Hepatocyte (in vitro differentiated cells): ENCODE measurements around the gene ASB15. TPM values are rescaled to one million over a fixed set of nuclear protein-coding genes. Genes with fewer than 3 reads are reported as not detected.
"Not testable (repeated sequence)": the region's sequence is repeated elsewhere in the genome, so short reads cannot be mapped to it uniquely, and the experiment has no call there.

Experiments used
- DNase-seq: peaks from one replicate; pipeline ENCODE4 v3.0.0-alpha.2; 2016; ENCODE audit warnings: low spot score
- H2AFZ ChIP-seq: fragments of 200-600 bp; sonication (generic); 2 replicates; pipeline ENCODE4 v1.6.0; 2016; ENCODE audit warnings: antibody characterized with exemption, mild to moderate bottlenecking
- H3K27ac ChIP-seq: fragments of 200-600 bp; sonication (generic); 2 replicates; pipeline ENCODE4 v1.5.1; 2016; ENCODE audit warnings: mild to moderate bottlenecking
- H3K27me3 ChIP-seq: fragments of 200-600 bp; sonication (generic); 2 replicates; pipeline ENCODE4 v1.6.1; 2016
- H3K36me3 ChIP-seq: fragments of 200-600 bp; sonication (generic); replicated peaks from 2 replicates; pipeline ENCODE4 v1.5.1; 2016; ENCODE audit warnings: low read depth; ENCODE audit not compliant: insufficient read depth
- H3K4me1 ChIP-seq: fragments of 200-600 bp; sonication (generic); 2 replicates; pipeline ENCODE4 v1.5.1; 2016; ENCODE audit warnings: mild to moderate bottlenecking, moderate library complexity; ENCODE audit not compliant: insufficient read depth
- H3K4me2 ChIP-seq: fragments of 200-600 bp; sonication (generic); 2 replicates; pipeline ENCODE4 v1.6.0; 2016
- H3K4me3 ChIP-seq: fragments of 200-600 bp; sonication (generic); 2 replicates; pipeline ENCODE4 v1.5.1; 2016; ENCODE audit warnings: mild to moderate bottlenecking
- H3K79me2 ChIP-seq: fragments of 200-600 bp; sonication (generic); 2 replicates; pipeline ENCODE4 v1.6.0; 2017; ENCODE audit warnings: mild to moderate bottlenecking
- H3K9me2 ChIP-seq: fragments of 200-600 bp; sonication (generic); replicated peaks from 2 replicates; pipeline ENCODE4 v1.6.0; 2017; ENCODE audit warnings: mild to moderate bottlenecking; ENCODE audit not compliant: insufficient read depth
- H3K9me3 ChIP-seq: fragments of 200-600 bp; sonication (generic); 2 replicates; pipeline ENCODE4 v1.5.1; 2016; ENCODE audit warnings: low read depth, mild to moderate bottlenecking
- H4K20me1 ChIP-seq: fragments of 200-600 bp; sonication (generic); 2 replicates; pipeline ENCODE4 v1.6.0; 2016; ENCODE audit warnings: mild to moderate bottlenecking; ENCODE audit not compliant: insufficient read depth, poor library complexity, severe bottlenecking
- CTCF ChIP-seq: fragments of 200-600 bp; sonication (generic); IDR thresholded peaks from 2 replicates; pipeline ENCODE4 v1.5.1; 2016; ENCODE audit warnings: antibody characterized with exemption, mild to moderate bottlenecking; ENCODE audit not compliant: poor library complexity
- EZH2 ChIP-seq: fragments of 200-600 bp; sonication (generic); IDR thresholded peaks from 2 replicates; pipeline ENCODE4 v1.6.1; 2016; ENCODE audit warnings: antibody characterized with exemption, mild to moderate bottlenecking, borderline replicate concordance
- EZH2phosphoT487 ChIP-seq: fragments of 200-600 bp; sonication (generic); IDR thresholded peaks from one replicate; pipeline ENCODE4 v1.6.1; 2018; ENCODE audit warnings: antibody characterized with exemption, mild to moderate bottlenecking, low read depth, moderate library complexity; ENCODE audit not compliant: unreplicated experiment, severe bottlenecking
- WGBS: methylation state at CpG from one replicate; pipeline ENCODE4 v1.1.6; 2016; ENCODE audit warnings: low lambda C conversion rate; ENCODE audit errors: missing lambda C conversion rate; 5-methylcytosine and 5-hydroxymethylcytosine counted together
- polyA plus RNA-seq: library from polyadenylated mRNA; unstranded; fragments of >200 nt; fragmentation: Nextera tagmentation; extraction: Ambion mirVana; gene quantifications from 2 replicates; pipeline ENCODE4 v1.2.1, GENCODE V29; 2016
- total RNA-seq: library from RNA; depleted of rRNA; stranded (reverse); fragments of >200 nt; gene quantifications from 2 replicates; pipeline ENCODE4 v1.2.3, GENCODE V29; 2014

ASB15 gene
- total RNA-seq (not detected in 2 replicates), polyA plus RNA-seq (0.04 TPM in 1 of 2 replicates, not detected in the other)

- H3K4me3 ChIP-seq, result no peak within 1 kb of the TSS
- TF ChIP-seq EZH2phosphoT487 (no peak), EZH2 (no peak), CTCF (no peak)
- H3K9me3 ChIP-seq, result no peaks in the 10 kb centered on the region
- 76% methylated on average over 4 of the region's 4 CpGs for WGBS
- H3K27ac ChIP-seq, result no peak within 1 kb of the TSS
- DNase-seq, result no peak
- no peaks in the 10 kb centered on the region for H3K36me3 ChIP-seq
- H3K27me3 ChIP-seq, result no peaks in the 10 kb centered on the region
- no peaks in the 10 kb centered on the region for H3K9me2 ChIP-seq
- H3K4me1 ChIP-seq, result no peaks in the 10 kb centered on the region
- no peaks in the 10 kb centered on the region for H3K79me2 ChIP-seq
- no peak within 1 kb of the TSS for H2AFZ ChIP-seq
- no peak within 1 kb of the TSS for H3K4me2 ChIP-seq
- H4K20me1 ChIP-seq, result no peaks in the 10 kb centered on the region
Measured at GRCh38 chr7:123601530-123601929, at the start of gene ASB15. TSS of gene ASB15 (plus strand) at chr7:123601821. CDS start at chr7:123614503, 12,682 bp downstream.

GRCh38 chr7:123552134-123552533 lies 49.5 kb upstream of the ASB15 start:
- not testable (repeated sequence) for H3K36me3 ChIP-seq

GRCh38 chr7:123552641-123553040 lies 49.0 kb upstream of the ASB15 start:
- Histone ChIP-seq H3K4me1 (peaks cover 10% of the 10 kb centered on the region), H3K4me2 (no peak overlapping the region), H3K9me2 (no peaks in the 10 kb centered on the region), H3K27me3 (no peaks in the 10 kb centered on the region), H3K27ac (no peak overlapping the region), H3K4me3 (no peak overlapping the region), H4K20me1 (peaks cover 10% of the 10 kb centered on the region), H2AFZ (no peak overlapping the region), H3K9me3 (no peaks in the 10 kb centered on the region), H3K36me3 (no peaks in the 10 kb centered on the region), H3K79me2 (peaks cover 77% of the 10 kb centered on the region)
- WGBS, result 96% methylated on average over 2 of the region's 2 CpGs
- DNase-seq, result no peak
- TF ChIP-seq EZH2phosphoT487, result no peak

More at GRCh38 chr7:123552134-123552533, 49.5 kb upstream of the ASB15 start:
- not testable (repeated sequence) for H3K27ac ChIP-seq, H3K4me2 ChIP-seq, H3K4me3 ChIP-seq, H3K9me3 ChIP-seq, H2AFZ ChIP-seq, H3K27me3 ChIP-seq, H3K9me2 ChIP-seq, DNase-seq
- Histone ChIP-seq H3K79me2 (peaks cover 81% of the 10 kb centered on the region), H4K20me1 (peaks cover 10% of the 10 kb centered on the region), H3K4me1 (peaks cover 10% of the 10 kb centered on the region)

GRCh38 chr7:123553159-123553558 lies 48.5 kb upstream of the ASB15 start:
- Histone ChIP-seq H3K9me3 (no peaks in the 10 kb centered on the region), H2AFZ (no peak overlapping the region), H3K27me3 (no peaks in the 10 kb centered on the region), H3K27ac (no peak overlapping the region), H3K9me2 (no peaks in the 10 kb centered on the region), H3K4me2 (no peak overlapping the region), H3K36me3 (no peaks in the 10 kb centered on the region), H3K4me1 (peaks cover 10% of the 10 kb centered on the region), H4K20me1 (peaks cover 10% of the 10 kb centered on the region), H3K4me3 (no peak overlapping the region), H3K79me2 (peaks cover 72% of the 10 kb centered on the region)
- TF ChIP-seq EZH2, result no peak
- TF ChIP-seq CTCF, result no peak
- no peak for TF ChIP-seq EZH2phosphoT487
- 98% methylated on average over 3 of the region's 3 CpGs for WGBS
- no peak for DNase-seq

- no peaks in the 10 kb centered on the region for H3K36me3 ChIP-seq
- no peak overlapping the region for H3K4me3 ChIP-seq
- H3K79me2 ChIP-seq, result peaks cover 58% of the 10 kb centered on the region
- H2AFZ ChIP-seq, result no peak overlapping the region
- H3K4me1 ChIP-seq, result peaks cover 10% of the 10 kb centered on the region
- H3K4me2 ChIP-seq, result no peak overlapping the region
- TF ChIP-seq EZH2phosphoT487 (no peak), CTCF (no peak), EZH2 (no peak)
- no peak for DNase-seq
- H3K27ac ChIP-seq, result no peak overlapping the region
- no peaks in the 10 kb centered on the region for H3K9me2 ChIP-seq
- no peaks in the 10 kb centered on the region for H3K27me3 ChIP-seq
- H3K9me3 ChIP-seq, result no peaks in the 10 kb centered on the region
- H4K20me1 ChIP-seq, result peaks cover 5% of the 10 kb centered on the region
Measured at GRCh38 chr7:123555484-123555883, 46.1 kb upstream of the ASB15 start.
